Transverse colon (tissue), 3 donors: ENCODE measurements around the gene ZNF438.
"Not testable (repeated sequence)": the region's sequence is repeated elsewhere in the genome, so short reads cannot be mapped to it uniquely, and the experiment has no call there.

Experiments
- EP300 ChIP-seq: sonication (generic); formaldehyde crosslinking; IDR thresholded peaks from one replicate; pipeline ENCODE4 v1.6.1; 2017; ENCODE audit warnings: antibody characterized with exemption, low read depth
- TF ChIP-seq, protein P1 (sequence below), 5 experiments: fragments of 200-600 bp in 3 of 5; fragments of 450-650 bp in 2 of 5; sonication (generic) in 3 of 5; IDR thresholded peaks; 1 replicate in 2 of 5; 2 replicates in 3 of 5; pipeline ENCODE4 v1.5.1; 2016 to 2017; ENCODE audit warnings: antibody characterized with exemption in 5 of 5, inconsistent platforms in 3 of 5, mild to moderate bottlenecking in 2 of 5, moderate library complexity in 1 of 5

DNA sequence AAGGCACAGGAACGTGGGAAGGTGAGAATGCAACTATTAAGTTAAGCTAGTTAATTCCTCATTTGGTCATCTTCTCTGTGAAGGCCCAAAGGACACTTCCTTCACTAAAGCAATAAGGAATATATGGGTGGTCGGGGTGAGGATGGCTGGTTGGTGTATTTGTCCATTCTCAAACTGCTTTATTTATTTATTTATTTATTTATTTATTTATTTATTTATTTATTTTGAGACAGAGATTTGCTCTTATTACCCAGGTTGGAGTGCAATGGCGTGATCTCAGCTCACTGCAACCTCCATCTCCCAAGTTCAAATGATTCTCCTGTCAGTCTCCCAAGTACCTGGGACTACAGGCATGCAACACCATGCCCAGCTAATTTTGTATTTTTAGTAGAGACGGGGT, 236.6 kb downstream of the ZNF438 start:
- not testable (repeated sequence) for TF ChIP-seq EP300
- TF ChIP-seq, protein P1, sequence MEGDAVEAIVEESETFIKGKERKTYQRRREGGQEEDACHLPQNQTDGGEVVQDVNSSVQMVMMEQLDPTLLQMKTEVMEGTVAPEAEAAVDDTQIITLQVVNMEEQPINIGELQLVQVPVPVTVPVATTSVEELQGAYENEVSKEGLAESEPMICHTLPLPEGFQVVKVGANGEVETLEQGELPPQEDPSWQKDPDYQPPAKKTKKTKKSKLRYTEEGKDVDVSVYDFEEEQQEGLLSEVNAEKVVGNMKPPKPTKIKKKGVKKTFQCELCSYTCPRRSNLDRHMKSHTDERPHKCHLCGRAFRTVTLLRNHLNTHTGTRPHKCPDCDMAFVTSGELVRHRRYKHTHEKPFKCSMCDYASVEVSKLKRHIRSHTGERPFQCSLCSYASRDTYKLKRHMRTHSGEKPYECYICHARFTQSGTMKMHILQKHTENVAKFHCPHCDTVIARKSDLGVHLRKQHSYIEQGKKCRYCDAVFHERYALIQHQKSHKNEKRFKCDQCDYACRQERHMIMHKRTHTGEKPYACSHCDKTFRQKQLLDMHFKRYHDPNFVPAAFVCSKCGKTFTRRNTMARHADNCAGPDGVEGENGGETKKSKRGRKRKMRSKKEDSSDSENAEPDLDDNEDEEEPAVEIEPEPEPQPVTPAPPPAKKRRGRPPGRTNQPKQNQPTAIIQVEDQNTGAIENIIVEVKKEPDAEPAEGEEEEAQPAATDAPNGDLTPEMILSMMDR (IDR thresholded peaks at IDR 0.05) = not testable (repeated sequence)
